ENCODE measurements around the gene FAM184A. TPM values are rescaled to one million over a fixed set of nuclear protein-coding genes. Genes with fewer than 3 reads are reported as not detected.

The FAM184A gene
- total and polyA plus RNA-seq, 2 of the 8 experiments (the other 6 are each of a cell fraction or from before 2014, with no cell fraction given), result 6.3 to 11.3 TPM

GRCh38 chr6:119077643-119078375, 655 bp downstream of the FAM184A start (continued):
- no peak for TF ChIP-seq GABPA (IDR thresholded peaks at IDR 0.05; ENCODE audit: borderline replicate concordance, insufficient read depth, low read length)
- TF ChIP-seq TCF12 (IDR thresholded peaks at IDR 0.05; ENCODE audit: low read depth, low read length), result no peak
- TF ChIP-seq JUN (IDR thresholded peaks at IDR 0.05; ENCODE audit: low read depth, low read length), result no peak
- no peak for TF ChIP-seq SP4 (IDR thresholded peaks at IDR 0.05; ENCODE audit: low read length)
- 0 out of 2 replicates have a peak, but pooled peaks have one; percentile 25 for TF ChIP-seq CREB1 (IDR thresholded peaks at IDR 0.05)
- no peak for TF ChIP-seq CBX5 (IDR thresholded peaks at IDR 0.05; ENCODE audit: low read depth, low read length)
- peak; percentile 57; the same call in 1 of the 2 replicates for TF ChIP-seq RBBP5 (IDR thresholded peaks at IDR 0.05; ENCODE audit: borderline replicate concordance, low read depth, low read length)
- TF ChIP-seq CHD7 (IDR thresholded peaks at IDR 0.05; ENCODE audit: insufficient replicate concordance, low read length), result peak; percentile 81
- TF ChIP-seq PHF8 (conservative IDR thresholded peaks at IDR 0.05; ENCODE audit: low read depth, low read length), result peak; percentile 55; the same call in 1 of the 2 replicates
- no peak for TF ChIP-seq SP2 (IDR thresholded peaks at IDR 0.05; ENCODE audit: low read length)
- no peak for TF ChIP-seq RFX5 (IDR thresholded peaks at IDR 0.05; ENCODE audit: borderline replicate concordance, low read depth, low read length)
